HAP-1 (cell line): Measurements from ENCODE around the gene PLCB1.

Experiments used
- DNase-seq, 2 experiments: peaks; one replicate each; pipeline ENCODE4 v3.0.0-alpha.2; 2016 to 2020; ENCODE audit warnings: low spot score in 2 of 2
- H3K27me3 ChIP-seq: fragments of 250-450 bp; sonication (Bioruptor Pico); 2 replicates; pipeline ENCODE4 v1.5.1; 2020; ENCODE audit warnings: low read depth, mild to moderate bottlenecking, moderate library complexity
- H3K36me3 ChIP-seq: fragments of 250-450 bp; sonication (Bioruptor Pico); replicated peaks from 2 replicates; pipeline ENCODE4 v1.5.1; 2020; ENCODE audit warnings: mild to moderate bottlenecking
- H3K4me1 ChIP-seq: fragments of 250-450 bp; sonication (Bioruptor Pico); 2 replicates; pipeline ENCODE4 v1.5.1; 2020; ENCODE audit warnings: mild to moderate bottlenecking
- H3K4me3 ChIP-seq: fragments of 250-450 bp; sonication (Bioruptor Pico); 2 replicates; pipeline ENCODE4 v1.5.1; 2020; ENCODE audit warnings: mild to moderate bottlenecking, moderate library complexity
- H3K9me3 ChIP-seq: fragments of 250-450 bp; sonication (Bioruptor Pico); 2 replicates; pipeline ENCODE4 v1.5.1; 2020; ENCODE audit warnings: mild to moderate bottlenecking, moderate library complexity
- in situ Hi-C: fragments of 300-500 bp; cut with MboI; formaldehyde crosslinking; loops from 3 replicates; pipeline ENCODE4 v1.14.3; 2020; ENCODE audit warnings: low sequenced_read_pairs, inconsistent platforms, mixed read lengths

The PLCB1 gene

GRCh38 chr20:8787090-8787489 lies 655.0 kb downstream of the PLCB1 start:
- H3K4me1 ChIP-seq = peaks cover 20% of the 10 kb centered on the region
- H3K9me3 ChIP-seq = no peaks in the 10 kb centered on the region
- H3K4me3 ChIP-seq = no peak overlapping the region
- peak in 1 of 2 experiments; percentile 13 for DNase-seq
- in situ Hi-C loops = no loop called here
- H3K36me3 ChIP-seq = no peaks in the 10 kb centered on the region
- H3K27me3 ChIP-seq = no peaks in the 10 kb centered on the region

GRCh38 chr20:8788275-8788674 lies 656.2 kb downstream of the PLCB1 start:
- DNase-seq = peak in 1 of 2 experiments; percentile 62
- Histone ChIP-seq H3K9me3 (no peaks in the 10 kb centered on the region), H3K4me3 (no peak overlapping the region), H3K27me3 (no peaks in the 10 kb centered on the region), H3K4me1 (peaks cover 20% of the 10 kb centered on the region), H3K36me3 (no peaks in the 10 kb centered on the region)
- in situ Hi-C loops = no loop called here

- peak; percentile 50 to 82 for DNase-seq
- Histone ChIP-seq H3K36me3 (no peaks in the 10 kb centered on the region), H3K27me3 (no peaks in the 10 kb centered on the region), H3K4me3 (no peak overlapping the region), H3K9me3 (no peaks in the 10 kb centered on the region), H3K4me1 (peaks cover 20% of the 10 kb centered on the region)
- in situ Hi-C loops = no loop called here
These were observed 656.8 kb downstream of the PLCB1 start for GRCh38 chr20:8788831-8789230.

GRCh38 chr20:8790442-8791074 lies 658.5 kb downstream of the PLCB1 start:
- DNase-seq = peak; percentile 35 to 56
- no peak overlapping the region for H3K4me3 ChIP-seq
- no peaks in the 10 kb centered on the region for H3K36me3 ChIP-seq
- no peaks in the 10 kb centered on the region for H3K27me3 ChIP-seq
- H3K9me3 ChIP-seq = no peaks in the 10 kb centered on the region
- in situ Hi-C loops = no loop called here
- H3K4me1 ChIP-seq = peaks cover 20% of the 10 kb centered on the region

GRCh38 chr20:8795404-8795803 lies 663.3 kb downstream of the PLCB1 start:
- Histone ChIP-seq H3K36me3 (no peaks in the 10 kb centered on the region), H3K9me3 (no peaks in the 10 kb centered on the region), H3K4me1 (no peaks in the 10 kb centered on the region; the same call in 1 of the 2 replicates), H3K4me3 (no peak overlapping the region), H3K27me3 (0 out of 2 replicates have a peak, but pooled peaks cover 2% of the 10 kb centered on the region)
- in situ Hi-C loops = no loop called here
- no peak for DNase-seq

GRCh38 chr20:8796088-8796660 lies 664.1 kb downstream of the PLCB1 start:
- in situ Hi-C loops = no loop called here
- Histone ChIP-seq H3K4me3 (no peak overlapping the region), H3K36me3 (no peaks in the 10 kb centered on the region)

GRCh38 chr20:8798505-8798904 lies 666.4 kb downstream of the PLCB1 start:
- no peaks in the 10 kb centered on the region for H3K9me3 ChIP-seq
- H3K4me3 ChIP-seq = no peak overlapping the region
- in situ Hi-C loops = no loop called here
- H3K4me1 ChIP-seq = no peaks in the 10 kb centered on the region
- H3K36me3 ChIP-seq = no peaks in the 10 kb centered on the region
- DNase-seq = no peak
- 0 out of 2 replicates have a peak, but pooled peaks cover 2% of the 10 kb centered on the region for H3K27me3 ChIP-seq

More at GRCh38 chr20:8796088-8796660, 664.1 kb downstream of the PLCB1 start:
- no peaks in the 10 kb centered on the region for H3K4me1 ChIP-seq
- H3K9me3 ChIP-seq = no peaks in the 10 kb centered on the region
- DNase-seq = no peak
- 0 out of 2 replicates have a peak, but pooled peaks cover 2% of the 10 kb centered on the region for H3K27me3 ChIP-seq

- DNase-seq = no peak
- no peaks in the 10 kb centered on the region for H3K9me3 ChIP-seq
- 0 out of 2 replicates have a peak, but pooled peaks cover 2% of the 10 kb centered on the region for H3K27me3 ChIP-seq
- H3K4me3 ChIP-seq = no peak overlapping the region
- H3K36me3 ChIP-seq = no peaks in the 10 kb centered on the region
- H3K4me1 ChIP-seq = no peaks in the 10 kb centered on the region
- in situ Hi-C loops = no loop called here
These were observed 668.0 kb downstream of the PLCB1 start for GRCh38 chr20:8800089-8800488.

- H3K36me3 ChIP-seq = no peaks in the 10 kb centered on the region
These were observed 669.6 kb downstream of the PLCB1 start for GRCh38 chr20:8801686-8802085.

GRCh38 chr20:8803065-8803464 lies 671.0 kb downstream of the PLCB1 start:
- Histone ChIP-seq H3K27me3 (no peaks in the 10 kb centered on the region), H3K4me1 (peaks cover 8% of the 10 kb centered on the region), H3K4me3 (no peak overlapping the region), H3K9me3 (no peaks in the 10 kb centered on the region), H3K36me3 (no peaks in the 10 kb centered on the region)
- no peak for DNase-seq
- in situ Hi-C loops = no loop called here

More at GRCh38 chr20:8801686-8802085, 669.6 kb downstream of the PLCB1 start:
- peaks cover 3% of the 10 kb centered on the region; the same call in 1 of the 2 replicates for H3K4me1 ChIP-seq
- no peak for DNase-seq
- H3K9me3 ChIP-seq = no peaks in the 10 kb centered on the region
- in situ Hi-C loops = no loop called here
- H3K4me3 ChIP-seq = no peak overlapping the region
- H3K27me3 ChIP-seq = no peaks in the 10 kb centered on the region

- Histone ChIP-seq H3K36me3 (no peaks in the 10 kb centered on the region), H3K27me3 (no peaks in the 10 kb centered on the region), H3K9me3 (no peaks in the 10 kb centered on the region), H3K4me3 (no peak overlapping the region), H3K4me1 (peaks cover 12% of the 10 kb centered on the region)
- in situ Hi-C loops = no loop called here
- no peak for DNase-seq
These were observed 671.9 kb downstream of the PLCB1 start for GRCh38 chr20:8803941-8804340.

GRCh38 chr20:8805737-8806442 lies 673.8 kb downstream of the PLCB1 start:
- Histone ChIP-seq H3K4me1 (peaks cover 13% of the 10 kb centered on the region), H3K9me3 (no peaks in the 10 kb centered on the region), H3K36me3 (no peaks in the 10 kb centered on the region), H3K27me3 (no peaks in the 10 kb centered on the region), H3K4me3 (no peak overlapping the region)
- in situ Hi-C loops = no loop called here
- no peak for DNase-seq

- Histone ChIP-seq H3K4me3 (no peak overlapping the region), H3K36me3 (no peaks in the 10 kb centered on the region), H3K27me3 (no peaks in the 10 kb centered on the region), H3K4me1 (peaks cover 29% of the 10 kb centered on the region), H3K9me3 (no peaks in the 10 kb centered on the region)
- in situ Hi-C loops = no loop called here
- DNase-seq = no peak
These were observed 675.6 kb downstream of the PLCB1 start for GRCh38 chr20:8807480-8808201.

GRCh38 chr20:8808202-8808535 lies 676.1 kb downstream of the PLCB1 start:
- Histone ChIP-seq H3K9me3 (no peaks in the 10 kb centered on the region), H3K4me1 (peaks cover 29% of the 10 kb centered on the region), H3K4me3 (no peak overlapping the region), H3K36me3 (no peaks in the 10 kb centered on the region), H3K27me3 (no peaks in the 10 kb centered on the region)
- DNase-seq = no peak
- in situ Hi-C loops = no loop called here
